H9 (cell line): ENCODE results near the gene PPM1M. TPM values are rescaled to one million over a fixed set of nuclear protein-coding genes. Genes with fewer than 3 reads are reported as not detected.

Source experiments
- DNase-seq: peaks from one replicate; pipeline ENCODE4 v3.0.0-alpha.2; 2017
- H2AFZ ChIP-seq: one replicate; pipeline ENCODE4 v1.6.1; 2013; ENCODE audit warnings: mild to moderate bottlenecking, low read length, control low read depth, moderate library complexity
- H2AK5ac ChIP-seq: 2 replicates; pipeline ENCODE4 v1.6.1; 2013; ENCODE audit warnings: low read length, control low read depth, mixed read lengths; ENCODE audit not compliant: insufficient read length
- H2BK120ac ChIP-seq: one replicate; pipeline ENCODE4 v1.6.1; 2013; ENCODE audit warnings: low read depth, mild to moderate bottlenecking, low read length, control low read depth, inconsistent platforms; ENCODE audit not compliant: poor library complexity, severe bottlenecking
- H2BK12ac ChIP-seq: 2 replicates; pipeline ENCODE4 v1.6.1; 2013; ENCODE audit warnings: low read length, control low read depth, mixed read lengths, low read depth; ENCODE audit not compliant: insufficient read length
- H2BK15ac ChIP-seq: 2 replicates; pipeline ENCODE4 v1.6.1; 2013; ENCODE audit warnings: low read depth, low read length, control low read depth
- H2BK20ac ChIP-seq: one replicate; pipeline ENCODE4 v1.6.1; 2013; ENCODE audit warnings: low read depth, mild to moderate bottlenecking, low read length, control low read depth, inconsistent platforms; ENCODE audit not compliant: poor library complexity, severe bottlenecking
- H2BK5ac ChIP-seq: 2 replicates; pipeline ENCODE4 v1.6.1; 2013; ENCODE audit warnings: low read length, control low read depth, mixed read lengths; ENCODE audit not compliant: insufficient read length
- H3K14ac ChIP-seq: 2 replicates; pipeline ENCODE4 v1.6.1; 2013; ENCODE audit warnings: low read length, control low read depth; ENCODE audit not compliant: insufficient read depth
- H3K18ac ChIP-seq: 2 replicates; pipeline ENCODE4 v1.6.1; 2013; ENCODE audit warnings: low read depth, mild to moderate bottlenecking, mixed read lengths, low read length, control low read depth; ENCODE audit not compliant: insufficient read length
- H3K23ac ChIP-seq: 2 replicates; pipeline ENCODE4 v1.6.1; 2013; ENCODE audit warnings: low read length, control low read depth, mixed read lengths, low read depth; ENCODE audit not compliant: insufficient read length
- H3K23me2 ChIP-seq: 2 replicates; pipeline ENCODE4 v1.6.1; 2013; ENCODE audit warnings: low read depth, mild to moderate bottlenecking, mixed read lengths, low read length, control low read depth; ENCODE audit not compliant: insufficient read length, poor library complexity, severe bottlenecking
- H3K27ac ChIP-seq: 2 replicates; pipeline ENCODE4 v1.5.1; 2013; ENCODE audit warnings: low read length, control low read depth, mixed read lengths, low read depth; ENCODE audit not compliant: insufficient read length
- H3K27me3 ChIP-seq: 2 replicates; pipeline ENCODE4 v1.6.1; 2013; ENCODE audit warnings: low read length, control low read depth, inconsistent platforms; ENCODE audit not compliant: insufficient read depth
- H3K4ac ChIP-seq: 2 replicates; pipeline ENCODE4 v1.6.1; 2013; ENCODE audit warnings: low read depth, mild to moderate bottlenecking, control low read depth, inconsistent platforms, low read length, moderate library complexity
- H3K4me1 ChIP-seq: 2 replicates; pipeline ENCODE4 v1.6.1; 2013; ENCODE audit warnings: low read length, control low read depth, inconsistent platforms; ENCODE audit not compliant: insufficient read depth
- H3K4me2 ChIP-seq: 2 replicates; pipeline ENCODE4 v1.6.1; 2013; ENCODE audit warnings: low read length, control low read depth, mixed read lengths; ENCODE audit not compliant: insufficient read length, insufficient read depth
- H3K56ac ChIP-seq: 2 replicates; pipeline ENCODE4 v1.6.1; 2013; ENCODE audit warnings: low read depth, mild to moderate bottlenecking, mixed read lengths, low read length, control low read depth; ENCODE audit not compliant: insufficient read length
- H3K79me1 ChIP-seq: 2 replicates; pipeline ENCODE4 v1.6.1; 2013; ENCODE audit warnings: low read depth, mild to moderate bottlenecking, moderate library complexity, low read length, control low read depth, inconsistent platforms; ENCODE audit not compliant: insufficient read depth, poor library complexity, severe bottlenecking
- H3K79me2 ChIP-seq: 2 replicates; pipeline ENCODE4 v1.6.1; 2013; ENCODE audit warnings: low read length, control low read depth, inconsistent platforms; ENCODE audit not compliant: insufficient read depth
- H3K9ac ChIP-seq: 2 replicates; pipeline ENCODE4 v1.6.1; 2013; ENCODE audit warnings: low read length, control low read depth, mixed read lengths; ENCODE audit not compliant: insufficient read length; ENCODE audit errors: extremely low read depth
- H3K9me3 ChIP-seq: one replicate; pipeline ENCODE4 v1.6.1; 2013; ENCODE audit warnings: low read depth, low read length, inconsistent platforms; ENCODE audit not compliant: control insufficient read depth
- H3T11ph ChIP-seq: one replicate; pipeline ENCODE4 v1.6.1; 2013; ENCODE audit warnings: mild to moderate bottlenecking, low read length, control low read depth, inconsistent platforms
- H4K20me1 ChIP-seq: one replicate; pipeline ENCODE4 v1.6.1; 2013; ENCODE audit not compliant: control insufficient read depth, insufficient read length, insufficient read depth
- H4K5ac ChIP-seq: 2 replicates; pipeline ENCODE4 v1.6.1; 2013; ENCODE audit warnings: low read depth, mild to moderate bottlenecking, mixed read lengths, low read length, control low read depth; ENCODE audit not compliant: insufficient read length
- H4K8ac ChIP-seq: replicated peaks from 2 replicates; pipeline ENCODE4 v1.6.1; 2013; ENCODE audit warnings: low read length, control low read depth, mixed read lengths, low read depth; ENCODE audit not compliant: insufficient read length
- H4K91ac ChIP-seq: 2 replicates; pipeline ENCODE4 v1.6.1; 2013; ENCODE audit warnings: low read depth, mild to moderate bottlenecking, moderate library complexity, mixed read lengths, low read length, control low read depth; ENCODE audit not compliant: insufficient read length
- H3K27ac Mint-ChIP-seq, 3 experiments: 2 replicates in 2 of 3; 3 replicates in 1 of 3; pipeline ENCODE4 v1.8.0; 2020 to 2021; ENCODE audit warnings: mixed read lengths in 3 of 3, mild to moderate bottlenecking in 1 of 3, moderate library complexity in 1 of 3
- H3K27me3 Mint-ChIP-seq: 2 replicates; pipeline ENCODE4 v1.8.0; 2021; ENCODE audit warnings: low read depth, mild to moderate bottlenecking, moderate library complexity, mixed read lengths
- H3K36me3 Mint-ChIP-seq, 3 experiments: 2 replicates in 2 of 3; 3 replicates in 1 of 3; pipeline ENCODE4 v1.8.0; 2020 to 2021; ENCODE audit warnings: low read depth in 3 of 3, mixed read lengths in 3 of 3; ENCODE audit not compliant: insufficient read depth in 1 of 3
- H3K4me1 Mint-ChIP-seq, 2 experiments: 2 replicates each; pipeline ENCODE4 v1.8.0; 2020; ENCODE audit warnings: mixed read lengths in 2 of 2
- H3K4me3 Mint-ChIP-seq, 2 experiments: 2 replicates in 1 of 2; 3 replicates in 1 of 2; pipeline ENCODE4 v1.8.0; 2020 to 2021; ENCODE audit warnings: mild to moderate bottlenecking in 2 of 2, mixed read lengths in 2 of 2, moderate library complexity in 1 of 2
- H3K9me3 Mint-ChIP-seq, 2 experiments: 2 replicates in 1 of 2; 3 replicates in 1 of 2; pipeline ENCODE4 v1.8.0; 2020; ENCODE audit warnings: mild to moderate bottlenecking in 2 of 2, mixed read lengths in 2 of 2, moderate library complexity in 1 of 2
- WGBS: extraction: QIAGEN DNeasy Blood & Tissue Kit; methylation state at CpG from one replicate; pipeline ENCODE4 v1.1.7; 2013; ENCODE audit warnings: missing lambda C conversion rate, low lambda C conversion rate, mixed read lengths; ENCODE audit not compliant: insufficient read length; ENCODE audit errors: extremely low coverage; 5-methylcytosine and 5-hydroxymethylcytosine counted together
- total RNA-seq: library from RNA; stranded (reverse); gene quantifications from 2 replicates; pipeline ENCODE4 v1.2.1, GENCODE V29; 2021
- TF ChIP-seq, protein P1 (sequence below): fragments of 200-600 bp; sonication (generic); conservative IDR thresholded peaks from 3 replicates; pipeline ENCODE4 v1.8.0; 2021; ENCODE audit warnings: antibody characterized with exemption, mild to moderate bottlenecking

PPM1M gene
- total RNA-seq, 1 experiment from 2014 or later, result 7.4 TPM

- whole genome bisulfite sequencing, result no CpG with 5 or more reads among the region's 17 CpGs
Observed at GRCh38 chr3:52293491-52294319, 48.1 kb downstream of the PPM1M start.

More at GRCh38 chr3:52293491-52294319, 48.1 kb downstream of the PPM1M start:
- Histone ChIP-seq H3K14ac (no peak overlapping the region), H3K79me2 (no peaks in the 10 kb centered on the region), H2AK5ac (no peak overlapping the region), H3K79me1 (no peaks in the 10 kb centered on the region), H3K4ac (no peak overlapping the region), H4K8ac (no peak overlapping the region), H3K9me3 (no peaks in the 10 kb centered on the region), H3K18ac (no peak overlapping the region), H2BK5ac (no peak overlapping the region), H3K9ac (no peak overlapping the region), H3K4me2 (no peak overlapping the region), H4K5ac (no peak overlapping the region), H2BK15ac (no peak overlapping the region), H3T11ph (no peak overlapping the region), H3K4me1 (peaks cover 2% of the 10 kb centered on the region; the same call in 1 of the 2 replicates), H3K27ac (no peak overlapping the region), H4K91ac (no peak overlapping the region), H3K56ac (no peak overlapping the region), H3K27me3 (no peaks in the 10 kb centered on the region), H2BK12ac (no peak overlapping the region), H4K20me1 (no peaks in the 10 kb centered on the region), H2BK120ac (no peak overlapping the region), H3K23me2 (peaks cover 5% of the 10 kb centered on the region), H2BK20ac (no peak overlapping the region), H3K23ac (no peak overlapping the region), H2AFZ (no peak overlapping the region)
- no peak for DNase-seq
- peaks cover 9 to 12% of the 10 kb centered on the region in 2 experiments for H3K4me1 Mint-ChIP-seq
- H3K9me3 Mint-ChIP-seq, result no peaks in the 10 kb centered on the region
- no peak overlapping the region for H3K4me3 Mint-ChIP-seq
- TF ChIP-seq, protein P1, sequence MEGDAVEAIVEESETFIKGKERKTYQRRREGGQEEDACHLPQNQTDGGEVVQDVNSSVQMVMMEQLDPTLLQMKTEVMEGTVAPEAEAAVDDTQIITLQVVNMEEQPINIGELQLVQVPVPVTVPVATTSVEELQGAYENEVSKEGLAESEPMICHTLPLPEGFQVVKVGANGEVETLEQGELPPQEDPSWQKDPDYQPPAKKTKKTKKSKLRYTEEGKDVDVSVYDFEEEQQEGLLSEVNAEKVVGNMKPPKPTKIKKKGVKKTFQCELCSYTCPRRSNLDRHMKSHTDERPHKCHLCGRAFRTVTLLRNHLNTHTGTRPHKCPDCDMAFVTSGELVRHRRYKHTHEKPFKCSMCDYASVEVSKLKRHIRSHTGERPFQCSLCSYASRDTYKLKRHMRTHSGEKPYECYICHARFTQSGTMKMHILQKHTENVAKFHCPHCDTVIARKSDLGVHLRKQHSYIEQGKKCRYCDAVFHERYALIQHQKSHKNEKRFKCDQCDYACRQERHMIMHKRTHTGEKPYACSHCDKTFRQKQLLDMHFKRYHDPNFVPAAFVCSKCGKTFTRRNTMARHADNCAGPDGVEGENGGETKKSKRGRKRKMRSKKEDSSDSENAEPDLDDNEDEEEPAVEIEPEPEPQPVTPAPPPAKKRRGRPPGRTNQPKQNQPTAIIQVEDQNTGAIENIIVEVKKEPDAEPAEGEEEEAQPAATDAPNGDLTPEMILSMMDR, result no peak
- H3K27me3 Mint-ChIP-seq, result peaks cover 8% of the 10 kb centered on the region
- no peaks in the 10 kb centered on the region; a peak in 1 of 7 replicates for H3K36me3 Mint-ChIP-seq
- H3K27ac Mint-ChIP-seq, result no peak overlapping the region
